Small intestine (tissue), 16 donors: ENCODE measurements around the gene NISCH. TPM values are rescaled to one million over a fixed set of nuclear protein-coding genes. Genes with fewer than 3 reads are reported as not detected.
A peak's percentile ranks its signal among the peaks of the same experiment; 100 is the strongest.

Experiments
- DNase-seq, 2 donors: peaks; one replicate each; pipeline versions ENCODE4 v3.0.0 to v3.0.0-alpha.2; 2013
- FAIRE-seq: peaks from 2 replicates; lab custom pipeline; 2012; peaks lifted over from hg19 to GRCh38; lab: Jason Lieb, UNC
- H3K27ac ChIP-seq, 3 donors: one replicate each; pipeline ENCODE4 v1.5.1; 2013; ENCODE audit warnings: low read length in 2 of 3, mild to moderate bottlenecking in 2 of 3, control low read depth in 1 of 3, inconsistent platforms in 1 of 3, low read depth in 1 of 3, moderate library complexity in 1 of 3
- H3K27me3 ChIP-seq, 3 donors: one replicate each; pipeline ENCODE4 v1.6.1; 2013; ENCODE audit warnings: low read length in 3 of 3, inconsistent platforms in 1 of 3; ENCODE audit not compliant: control insufficient read depth in 3 of 3, insufficient read depth in 3 of 3
- H3K36me3 ChIP-seq, 3 donors: one replicate each; pipeline ENCODE4 v1.6.1; 2013; ENCODE audit warnings: low read length in 3 of 3, inconsistent platforms in 1 of 3, low read depth in 1 of 3, mild to moderate bottlenecking in 1 of 3, moderate library complexity in 1 of 3; ENCODE audit not compliant: control insufficient read depth in 3 of 3, insufficient read depth in 2 of 3
- H3K4me1 ChIP-seq, 3 donors: one replicate each; pipeline ENCODE4 v1.6.1; 2013; ENCODE audit warnings: low read length in 2 of 3, inconsistent platforms in 1 of 3, low read depth in 1 of 3, mild to moderate bottlenecking in 1 of 3, moderate library complexity in 1 of 3; ENCODE audit not compliant: control insufficient read depth in 3 of 3, insufficient read depth in 2 of 3
- H3K4me3 ChIP-seq, 3 donors: one replicate each; pipeline ENCODE4 v1.5.1; 2013; ENCODE audit warnings: low read length in 3 of 3, control low read depth in 1 of 3, inconsistent platforms in 1 of 3, low read depth in 1 of 3, mild to moderate bottlenecking in 1 of 3, moderate library complexity in 1 of 3
- H3K9me3 ChIP-seq, 2 donors: one replicate each; pipeline ENCODE4 v1.6.1; 2013; ENCODE audit warnings: low read depth in 1 of 2, low read length in 1 of 2; ENCODE audit not compliant: control insufficient read depth in 2 of 2, insufficient read depth in 1 of 2
- WGBS, 3 donors: extraction: QIAGEN DNeasy Blood & Tissue Kit; methylation state at CpG; one replicate each; pipeline ENCODE4 v1.1.7; 2013; 5-methylcytosine and 5-hydroxymethylcytosine counted together
- long read RNA-seq, 10 donors: transcript quantifications; one replicate each; lab custom pipeline, GENCODE V29; 2026
- polyA plus RNA-seq, 4 donors: library from polyadenylated mRNA; stranded (reverse) in 3 of 4; unstranded in 1 of 4; fragments of 200-250 nt in 3 of 4; fragments of 120-200 nt in 1 of 4; gene quantifications; one replicate each; pipeline versions ENCODE4 v1.2.1 to v1.2.3, GENCODE V29; 2013
- donor health status: healthy with polysubstance abuse.
- donor health status: control.
- donor health status: control.
- donor health status: Bipolar disorder and iron deficiency.
- donor health status: healthy.

Gene NISCH
- polyA plus RNA-seq = 10 to 100 TPM; 25.9 to 78.1 (median 27.9) TPM
- long read RNA-seq, donor 1 = 0 reads
- long read RNA-seq, donor 2, partial matches to known transcripts = 0 of 3 reads
- long read RNA-seq, donor 2, other reads (novel, unspliced or antisense) = 0 of 3 reads
- long read RNA-seq, donor 3, partial matches to known transcripts = 59 of 65 reads
- long read RNA-seq, donor 3, other reads (novel, unspliced or antisense) = 0 of 65 reads
- long read RNA-seq, donor 4 = 0 reads
- long read RNA-seq, donor 5, partial matches to known transcripts = 0 of 2 reads
- long read RNA-seq, donor 5, other reads (novel, unspliced or antisense) = 0 of 2 reads
- long read RNA-seq, donor 6, partial matches to known transcripts = 0 of 6 reads
- long read RNA-seq, donor 6, other reads (novel, unspliced or antisense) = 0 of 6 reads
- long read RNA-seq, donor 7 = 0 reads
- long read RNA-seq, donor 8 = 0 reads
- long read RNA-seq, donor 9, partial matches to known transcripts = 0 of 2 reads
- long read RNA-seq, donor 9, other reads (novel, unspliced or antisense) = 0 of 2 reads
- long read RNA-seq, donor 10, partial matches to known transcripts = 27 of 30 reads
- long read RNA-seq, donor 10, other reads (novel, unspliced or antisense) = 0 of 30 reads

DNA sequence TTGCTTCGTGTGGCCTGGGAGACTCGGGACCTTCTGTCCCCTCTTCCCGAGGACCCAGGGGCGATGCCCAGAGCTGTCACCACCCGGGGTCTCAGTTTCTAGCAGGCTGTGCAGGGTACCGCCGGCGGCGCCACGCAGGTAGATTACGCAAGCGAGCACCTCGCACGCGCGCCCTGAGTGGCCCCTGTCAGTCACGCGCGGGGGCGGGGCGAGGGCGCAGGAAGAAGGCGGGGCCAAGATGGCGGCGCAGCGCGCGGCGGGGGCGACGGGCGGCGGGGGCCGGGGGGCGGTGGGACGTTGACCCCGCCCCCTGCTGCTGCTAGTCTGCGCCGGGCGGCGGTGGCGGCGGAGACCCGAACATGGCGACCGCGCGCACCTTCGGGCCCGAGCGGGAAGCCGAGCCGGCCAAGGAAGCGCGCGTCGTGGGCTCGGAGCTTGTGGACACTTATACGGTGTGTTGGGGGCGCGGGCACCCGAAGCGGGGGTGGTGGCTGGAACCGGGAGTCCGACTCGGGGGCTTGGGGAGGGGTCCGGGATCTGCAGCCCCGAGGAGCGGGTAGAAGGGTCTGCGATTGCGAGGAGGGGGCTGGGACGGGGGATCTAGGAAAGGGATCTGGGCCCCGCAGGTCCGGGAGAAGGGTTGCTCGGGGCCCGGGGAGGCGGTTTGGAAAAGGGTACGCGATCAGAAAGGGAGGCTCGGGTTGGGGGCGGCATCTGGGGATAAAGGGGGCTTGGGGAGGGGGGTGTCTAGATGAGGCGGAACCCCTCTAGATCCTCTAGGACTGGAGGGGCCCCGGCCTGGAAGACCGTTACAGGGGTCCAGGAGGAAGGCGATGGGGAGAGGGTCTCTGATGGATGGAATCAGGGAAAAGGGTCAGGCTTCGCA lies at the start of gene NISCH:
Gene NISCH (plus strand): TSS at position 322 of the 886 bp plus-strand sequence. CDS start 38 bp downstream, at position 360.
- peaks cover 3 to 33% (median 4%) of the 10 kb centered on the region in 3 donors for H3K4me1 ChIP-seq
- H3K27me3 ChIP-seq = no peaks in the 10 kb centered on the region
- H3K27ac ChIP-seq = peak within 1 kb of the TSS; percentile 79 to 92 (median 85)
- 1% methylated on average over 59 to 86 of the region's 86 CpGs for WGBS, 3 donors
- H3K36me3 ChIP-seq = peaks cover 0 to 28% (median 8%) of the 10 kb centered on the region in 3 donors
- DNase-seq = peak; percentile 84 to 94
- H3K4me3 ChIP-seq = peak within 1 kb of the TSS; percentile 82 to 97 (median 87)
- FAIRE-seq = no peak
- no peaks in the 10 kb centered on the region for H3K9me3 ChIP-seq

DNA sequence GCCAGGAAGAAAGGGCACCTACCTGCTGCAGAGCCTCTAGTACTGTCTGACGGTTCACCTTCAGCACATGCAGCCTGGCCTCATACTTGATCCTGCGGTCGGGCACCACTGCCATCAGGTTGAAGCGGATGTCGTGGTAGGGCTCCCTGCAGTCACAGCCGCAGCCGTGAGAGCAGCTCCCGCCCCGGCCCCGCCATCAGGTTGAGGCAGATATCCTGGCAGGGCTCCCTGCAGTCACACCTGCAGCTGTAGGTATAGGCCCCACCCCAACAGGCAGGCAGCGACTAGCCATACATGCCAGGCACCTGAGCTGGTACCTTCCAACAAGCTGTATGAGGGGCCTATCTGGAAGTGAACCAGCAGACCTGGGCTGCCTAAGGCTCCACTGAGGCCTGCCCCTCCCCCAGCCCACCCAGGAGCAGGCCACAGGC lies 49.2 kb upstream of the NISCH start:
- Histone ChIP-seq H3K9me3 (no peaks in the 10 kb centered on the region), H3K27ac (no peak overlapping the region), H3K4me3 (no peak overlapping the region), H3K36me3 (peaks cover 13 to 72% (median 25%) of the 10 kb centered on the region in 3 donors), H3K27me3 (no peaks in the 10 kb centered on the region), H3K4me1 (peaks cover 4 to 6% (median 5%) of the 10 kb centered on the region in 3 donors)
- 15 to 68% (median 31%) methylated on average over 10 to 11 of the region's 11 CpGs for WGBS, 3 donors
- FAIRE-seq (no peak), DNase-seq (peak in 1 of 2 donors; percentile 43)

DNA sequence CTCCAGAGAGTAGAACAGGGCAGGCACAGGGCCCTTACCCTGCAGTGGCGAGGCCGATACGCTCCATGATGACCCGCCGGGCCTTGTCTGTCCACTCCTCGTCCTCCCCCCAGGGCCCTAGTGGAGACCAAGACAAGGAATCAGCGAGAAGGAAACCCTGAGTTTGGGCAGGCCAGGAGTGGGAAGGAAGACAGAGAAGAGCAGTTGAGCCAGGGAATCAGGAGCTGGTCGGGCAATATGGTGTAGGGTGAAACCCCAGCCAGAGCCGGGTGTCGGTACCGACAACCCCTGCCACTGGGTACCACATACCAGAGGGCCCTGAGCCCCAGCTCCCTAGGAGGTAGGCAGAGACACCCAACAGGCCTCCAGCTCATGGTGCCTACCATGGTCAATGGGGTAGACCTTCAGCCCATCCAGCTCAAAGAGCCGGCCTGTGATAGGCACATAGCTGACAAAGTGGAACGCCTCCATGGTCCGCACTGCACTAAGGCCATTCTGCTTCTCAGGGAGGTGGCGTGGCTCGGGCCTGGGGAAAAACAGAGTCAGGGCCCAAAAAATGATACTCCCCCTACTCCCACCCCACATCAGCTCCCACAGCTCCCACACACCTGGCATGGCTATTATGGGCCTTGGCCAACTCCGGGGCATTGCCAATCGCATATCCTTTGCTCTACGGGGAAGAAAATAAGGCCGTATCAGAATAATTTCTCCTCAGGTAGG lies 48.5 kb upstream of the NISCH start:
- Histone ChIP-seq H3K27ac (no peak overlapping the region), H3K36me3 (peaks cover 11 to 65% (median 23%) of the 10 kb centered on the region in 3 donors), H3K27me3 (no peaks in the 10 kb centered on the region), H3K9me3 (no peaks in the 10 kb centered on the region), H3K4me1 (peaks cover 4 to 9% (median 8%) of the 10 kb centered on the region in 3 donors), H3K4me3 (no peak overlapping the region)
- DNase-seq = no peak
- 93 to 97% (median 94%) methylated on average over 20 of the region's 20 CpGs for WGBS, 3 donors
- no peak for FAIRE-seq

DNA sequence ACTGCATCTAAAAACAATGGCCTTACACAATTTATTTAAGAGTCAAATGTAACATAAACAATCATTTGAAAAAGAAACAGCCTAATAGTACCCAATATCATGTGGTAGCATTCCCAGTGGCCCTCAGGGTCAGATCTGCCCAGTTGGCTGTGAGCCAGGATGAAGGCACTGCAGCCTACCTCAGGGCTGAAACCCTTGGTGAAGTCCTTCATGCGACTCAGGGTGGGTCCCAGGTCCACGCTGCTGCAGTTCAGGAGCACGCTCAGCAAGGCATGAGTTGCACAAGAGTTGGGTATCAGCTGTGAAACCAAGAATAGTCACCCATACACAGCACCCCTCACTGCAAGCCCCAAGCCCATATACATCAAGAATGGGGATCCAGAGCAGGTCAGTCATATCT lies 47.6 kb upstream of the NISCH start:
- Histone ChIP-seq H3K27ac (no peak overlapping the region), H3K27me3 (no peaks in the 10 kb centered on the region), H3K4me1 (peaks cover 4 to 17% (median 10%) of the 10 kb centered on the region in 3 donors), H3K4me3 (no peak overlapping the region), H3K9me3 (no peaks in the 10 kb centered on the region), H3K36me3 (peaks cover 7 to 57% (median 16%) of the 10 kb centered on the region in 3 donors)
- 88 to 93% (median 90%) methylated on average over 3 of the region's 3 CpGs for WGBS, 3 donors
- DNase-seq (no peak), FAIRE-seq (no peak)

DNA sequence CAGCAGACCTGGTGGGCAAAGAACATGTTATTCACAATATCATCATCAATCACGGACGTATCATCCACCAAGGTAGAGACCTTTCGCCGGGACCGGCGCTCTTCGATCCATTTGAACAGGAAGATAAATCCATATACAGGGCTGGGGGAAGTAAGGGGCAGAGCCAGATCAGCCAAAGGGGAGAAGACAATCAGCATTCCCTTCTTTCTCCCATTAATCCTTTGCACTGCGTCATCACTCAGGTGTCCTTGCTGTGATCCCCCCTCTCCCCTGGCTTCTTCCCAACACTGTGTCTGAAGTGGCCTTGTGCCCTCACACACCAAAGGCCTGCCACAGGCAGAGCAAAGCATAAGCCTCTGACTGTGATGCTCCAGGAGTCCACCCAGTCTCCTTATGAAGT lies 46.9 kb upstream of the NISCH start:
- Histone ChIP-seq H3K4me3 (peak overlapping the region in 1 of 3 donors; percentile 98), H3K27me3 (no peaks in the 10 kb centered on the region), H3K27ac (no peak overlapping the region), H3K36me3 (peaks cover 2 to 50% (median 16%) of the 10 kb centered on the region in 3 donors), H3K4me1 (peaks cover 4 to 22% (median 10%) of the 10 kb centered on the region in 3 donors), H3K9me3 (no peaks in the 10 kb centered on the region)
- FAIRE-seq = no peak
- 93 to 97% (median 93%) methylated on average over 8 of the region's 8 CpGs for WGBS, 3 donors
- DNase-seq = no peak

DNA sequence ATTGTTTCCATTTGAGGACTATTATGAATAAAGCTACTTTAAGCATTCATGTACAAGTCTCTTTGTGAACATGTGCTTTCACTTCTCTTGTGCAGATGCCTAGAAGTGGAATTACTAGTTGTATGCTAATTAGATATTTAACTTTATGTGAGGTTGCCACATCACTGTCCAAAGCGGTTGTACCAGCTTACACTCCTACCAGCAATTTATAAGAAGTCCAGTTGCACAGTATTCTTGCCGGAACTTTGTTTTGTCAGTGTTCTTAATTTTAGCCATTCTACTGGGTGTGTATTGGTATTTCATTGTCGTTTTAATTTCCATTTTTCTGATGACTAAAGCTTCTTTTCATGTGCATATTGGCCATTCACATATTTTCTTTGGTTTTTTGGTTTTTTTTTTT lies 39.6 kb upstream of the NISCH start:
- Histone ChIP-seq H3K4me1 (peaks cover 0 to 16% (median 5%) of the 10 kb centered on the region in 3 donors), H3K36me3 (peaks cover 0 to 7% (median 0%) of the 10 kb centered on the region in 3 donors), H3K9me3 (no peaks in the 10 kb centered on the region), H3K27me3 (no peaks in the 10 kb centered on the region), H3K27ac (no peak overlapping the region), H3K4me3 (no peak overlapping the region)
- DNase-seq = no peak
- 89 to 94% (median 90%) methylated on average over 3 of the region's 3 CpGs for WGBS, 3 donors
- no peak for FAIRE-seq

DNA sequence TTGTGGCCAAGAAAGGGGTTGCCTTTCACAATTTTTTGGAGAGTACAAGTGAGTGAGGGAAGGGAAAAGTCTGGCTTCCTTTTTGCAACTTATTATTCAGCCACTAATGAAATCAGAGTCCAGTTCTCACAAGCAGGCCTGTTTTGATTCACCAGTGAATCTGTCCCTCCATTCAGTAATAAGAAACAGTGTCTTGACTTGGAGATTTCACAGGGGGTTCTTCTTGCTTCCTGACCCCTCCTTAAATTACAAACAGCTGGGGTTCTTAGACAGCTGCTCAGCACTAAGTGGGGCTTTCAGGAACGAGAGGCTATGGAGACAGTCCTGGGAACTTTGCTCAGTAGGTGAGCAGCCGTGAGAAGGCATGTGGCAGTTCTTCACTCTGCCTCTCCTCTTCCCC lies 35.0 kb upstream of the NISCH start:
- FAIRE-seq (no peak), DNase-seq (no peak)
- H3K4me3 ChIP-seq = no peak overlapping the region
- H3K4me1 ChIP-seq = no peaks in the 10 kb centered on the region
- H3K27ac ChIP-seq = no peak overlapping the region
- 86 to 90% (median 86%) methylated on average over 2 of the region's 2 CpGs for WGBS, 3 donors
- H3K36me3 ChIP-seq = peaks cover 0 to 13% (median 0%) of the 10 kb centered on the region in 3 donors
- H3K27me3 ChIP-seq = no peaks in the 10 kb centered on the region
- no peaks in the 10 kb centered on the region for H3K9me3 ChIP-seq
